Thyroid gland (tissue), 4 donors: ENCODE results near the gene DDC. TPM values are rescaled to one million over a fixed set of nuclear protein-coding genes. Genes with fewer than 3 reads are reported as not detected.
"Not testable (repeated sequence)": the region's sequence is repeated elsewhere in the genome, so short reads cannot be mapped to it uniquely, and the experiment has no call there.

Experiments
- DNase-seq, 2 donors: peaks; one replicate each; pipeline ENCODE4 v3.0.0-alpha.2; 2019
- H3K27ac ChIP-seq, 3 donors: fragments of 200-600 bp; sonication (generic); 1 replicate in 2 of 3; 2 replicates in 1 of 3; pipeline ENCODE4 v1.5.1; 2016 to 2019; ENCODE audit warnings: mild to moderate bottlenecking in 1 of 3, moderate library complexity in 1 of 3
- H3K27me3 ChIP-seq: fragments of 200-600 bp; sonication (generic); one replicate; pipeline ENCODE4 v1.5.1; 2019
- H3K36me3 ChIP-seq, 2 donors: fragments of 200-600 bp; sonication (generic); one replicate each; pipeline ENCODE4 v1.5.1; 2016 to 2019
- H3K4me1 ChIP-seq, 2 donors: fragments of 200-600 bp; sonication (generic); one replicate each; pipeline ENCODE4 v1.5.1; 2017 to 2019
- H3K4me3 ChIP-seq, 3 donors: fragments of 200-600 bp; sonication (generic); replicated peaks in 1 of 3; 1 replicate in 2 of 3; 2 replicates in 1 of 3; pipeline ENCODE4 v1.5.1; 2016; ENCODE audit warnings: mild to moderate bottlenecking in 1 of 3
- H3K9me3 ChIP-seq: fragments of 200-600 bp; sonication (generic); one replicate; pipeline ENCODE4 v1.5.1; 2017
- CTCF ChIP-seq, 6 experiments: fragments of 200-600 bp in 3 of 6; fragments of 450-650 bp in 3 of 6; sonication (generic) in 3 of 6; IDR thresholded peaks; one replicate each; pipeline ENCODE4 v1.5.1; 2016 to 2019; ENCODE audit warnings: antibody characterized with exemption in 6 of 6, mild to moderate bottlenecking in 2 of 6, inconsistent platforms in 1 of 6, moderate library complexity in 1 of 6
- POLR2A ChIP-seq, 2 donors: fragments of 450-650 bp; IDR thresholded peaks; one replicate each; pipeline ENCODE4 v1.6.1; 2017; ENCODE audit warnings: antibody characterized with exemption in 2 of 2, mild to moderate bottlenecking in 2 of 2, moderate library complexity in 1 of 2
- WGBS, 2 donors: methylation state at CpG; one replicate each; pipeline ENCODE4 v1.1.5; 2017; 5-methylcytosine and 5-hydroxymethylcytosine counted together
- intact Hi-C: fragments of 100-400 bp; cut with DNase I; formaldehyde crosslinking; loops from one replicate; pipeline ENCODE4 v1.15.1; 2023
- total RNA-seq, 4 donors: library from RNA; depleted of rRNA; stranded (reverse); fragments of >200 nt; gene quantifications; one replicate each; pipeline ENCODE4 v1.2.3, GENCODE V29; 2016

The DDC gene
- total RNA-seq, 4 donors from 2014 or later, result 2.7 TPM; not detected in 3

GRCh38 chr7:50531401-50531911 is 33.7 kb downstream of the DDC start:
- WGBS, 2 donors, result 46 to 53% methylated on average over 12 of the region's 12 CpGs
- intact Hi-C loops, result no loop called here
- H3K4me3 ChIP-seq, result no peak overlapping the region
- no peaks in the 10 kb centered on the region for H3K4me1 ChIP-seq
- H3K9me3 ChIP-seq, result no peaks in the 10 kb centered on the region
- TF ChIP-seq POLR2A (IDR thresholded peaks at IDR 0.05) (no peak), CTCF (IDR thresholded peaks at IDR 0.05) (no peak)
- no peaks in the 10 kb centered on the region for H3K27me3 ChIP-seq
- DNase-seq, result no peak
- H3K27ac ChIP-seq, result no peak overlapping the region
- no peaks in the 10 kb centered on the region for H3K36me3 ChIP-seq

GRCh38 chr7:50530766-50531165 is 34.4 kb downstream of the DDC start:
- Histone ChIP-seq H3K4me3 (no peak overlapping the region), H3K27me3 (no peaks in the 10 kb centered on the region), H3K9me3 (no peaks in the 10 kb centered on the region), H3K4me1 (no peaks in the 10 kb centered on the region), H3K36me3 (no peaks in the 10 kb centered on the region), H3K27ac (no peak overlapping the region)
- TF ChIP-seq POLR2A (IDR thresholded peaks at IDR 0.05), result no peak
- no peak for TF ChIP-seq CTCF (IDR thresholded peaks at IDR 0.05)
- no peak for DNase-seq
- 92 to 94% methylated on average over 1 of the region's 1 CpG for WGBS, 2 donors
- intact Hi-C loops, result no loop called here

DNA sequence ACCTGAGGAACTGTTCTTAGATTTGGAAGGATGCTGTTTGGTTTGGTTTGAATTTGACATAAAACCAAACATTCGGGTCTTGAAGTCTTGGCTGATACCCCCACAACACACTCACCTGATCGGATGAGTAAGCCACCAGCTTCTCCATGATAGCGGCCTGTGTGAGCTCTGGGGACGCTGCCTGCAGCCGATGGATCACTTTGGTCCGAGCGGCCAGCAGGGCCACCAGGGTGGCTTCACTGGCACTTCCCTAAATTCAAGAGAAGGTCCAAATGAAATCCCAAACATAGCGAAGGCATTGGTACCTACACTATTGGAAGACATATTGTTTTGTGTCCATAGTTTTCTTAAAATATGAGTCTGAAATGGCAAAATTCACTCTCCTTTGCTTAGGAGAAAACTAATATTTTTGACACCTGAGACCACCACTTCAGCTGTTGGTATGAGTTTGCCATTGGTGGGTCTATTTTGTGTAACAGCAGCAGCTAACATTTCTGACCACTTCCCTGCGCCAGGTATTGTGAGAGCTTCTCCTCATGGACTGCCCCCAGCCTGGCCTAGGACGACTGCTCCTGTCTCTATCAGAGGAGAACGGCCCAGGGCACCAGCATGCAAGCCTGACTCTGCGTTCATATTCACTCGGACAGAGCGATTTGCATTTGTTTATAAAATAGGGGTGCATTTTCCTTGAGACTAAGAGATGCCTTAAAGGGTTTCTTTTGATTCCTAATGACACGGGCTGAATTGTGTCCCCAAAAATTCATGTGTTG is 35.9 kb downstream of the DDC start:
- H3K27ac ChIP-seq, result no peak overlapping the region
- TF ChIP-seq CTCF (IDR thresholded peaks at IDR 0.05) (no peak), POLR2A (IDR thresholded peaks at IDR 0.05) (no peak)
- 86 to 87% methylated on average over 15 of the region's 15 CpGs for WGBS, 2 donors
- no peak overlapping the region for H3K4me3 ChIP-seq
- H3K9me3 ChIP-seq, result no peaks in the 10 kb centered on the region
- intact Hi-C loops, result no loop called here
- no peak for DNase-seq
- no peaks in the 10 kb centered on the region for H3K36me3 ChIP-seq
- H3K4me1 ChIP-seq, result no peaks in the 10 kb centered on the region
- no peaks in the 10 kb centered on the region for H3K27me3 ChIP-seq

- no peak for DNase-seq
- no peaks in the 10 kb centered on the region for H3K36me3 ChIP-seq
- H3K4me3 ChIP-seq, result no peak overlapping the region
- WGBS, 2 donors, result 43 to 47% methylated on average over 11 of the region's 11 CpGs
- TF ChIP-seq CTCF (IDR thresholded peaks at IDR 0.05), result no peak
- no peak for TF ChIP-seq POLR2A (IDR thresholded peaks at IDR 0.05)
- no peaks in the 10 kb centered on the region for H3K27me3 ChIP-seq
- H3K4me1 ChIP-seq, result no peaks in the 10 kb centered on the region
- intact Hi-C loops, result no loop called here
- no peaks in the 10 kb centered on the region for H3K9me3 ChIP-seq
- H3K27ac ChIP-seq, result no peak overlapping the region
These were observed 36.7 kb downstream of the DDC start for GRCh38 chr7:50528266-50529092.

- H3K4me3 ChIP-seq, H3K9me3 ChIP-seq, DNase-seq, intact Hi-C loops, H3K36me3 ChIP-seq, H3K27me3 ChIP-seq, H3K4me1 ChIP-seq, H3K27ac ChIP-seq: not testable (repeated sequence)
- 71 to 77% methylated on average over 3 of the region's 3 CpGs for WGBS, 2 donors
These were observed 45.9 kb downstream of the DDC start for GRCh38 chr7:50519350-50519749.
